Activated T-helper 17 cell treated with anti-CD3 and anti-CD28 coated beads, Interleukin-2, amount 50 U/mL, for 72 hours (primary cell): ENCODE measurements around the gene KEL. TPM values are rescaled to one million over a fixed set of nuclear protein-coding genes. Genes with fewer than 3 reads are reported as not detected.

ENCODE experiments used
- ATAC-seq: fragments of 150-1000 bp; cut with Tn5 transposase; replicated peaks from 2 replicates; pipeline ENCODE4 v1.10.0; 2021; ENCODE audit warnings: mild to moderate bottlenecking, moderate library complexity
- H3K27ac Mint-ChIP-seq: one replicate; pipeline ENCODE4 v1.8.0; 2022; ENCODE audit warnings: mixed read lengths
- H3K27me3 Mint-ChIP-seq: one replicate; pipeline ENCODE4 v1.8.0; 2022; ENCODE audit warnings: mixed read lengths
- H3K36me3 Mint-ChIP-seq: one replicate; pipeline ENCODE4 v1.8.0; 2022; ENCODE audit warnings: low read depth, mild to moderate bottlenecking, mixed read lengths
- H3K4me1 Mint-ChIP-seq: one replicate; pipeline ENCODE4 v1.8.0; 2022; ENCODE audit warnings: mixed read lengths
- H3K4me3 Mint-ChIP-seq: one replicate; pipeline ENCODE4 v1.8.0; 2022; ENCODE audit warnings: mild to moderate bottlenecking, mixed read lengths
- H3K9me3 Mint-ChIP-seq: one replicate; pipeline ENCODE4 v1.8.0; 2022; ENCODE audit warnings: mixed read lengths
- total RNA-seq, 2 donors: library from RNA; stranded (reverse); gene quantifications; one replicate each; pipeline ENCODE4 v1.2.3, GENCODE V29; 2022

The KEL gene
- total RNA-seq, 2 donors from 2014 or later: 0.24 to 1.9 TPM

DNA sequence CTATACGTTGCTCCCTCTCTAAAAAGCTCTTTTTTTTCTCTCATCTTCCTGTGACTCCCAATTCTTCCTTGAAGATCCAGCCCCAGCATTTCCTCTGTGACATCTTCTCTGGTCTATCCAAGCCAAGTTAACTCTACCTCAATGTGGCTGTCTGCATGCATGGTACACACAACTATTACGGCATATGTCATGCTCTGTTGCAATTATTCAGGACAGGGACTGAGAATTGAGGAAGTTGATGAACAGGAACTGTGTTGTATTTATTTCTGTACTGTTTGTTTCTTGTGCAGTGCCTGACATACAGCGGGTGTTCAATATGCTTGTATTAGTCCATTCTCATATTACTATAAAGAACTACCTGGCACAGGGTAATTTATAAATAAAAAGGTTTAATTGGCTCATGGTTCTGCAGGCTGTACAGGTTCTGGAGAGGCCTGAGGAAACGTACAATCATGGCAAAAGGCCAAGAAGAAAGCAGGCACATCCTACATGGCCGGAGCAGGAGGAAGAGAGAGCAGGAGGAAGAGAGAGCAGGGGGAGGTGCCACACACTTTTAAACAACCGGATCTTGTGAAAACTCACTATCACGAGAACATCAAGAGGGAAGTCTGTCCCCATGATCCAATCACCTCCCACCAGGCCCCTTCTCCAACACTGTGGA, 34.9 kb downstream of the KEL start:
- Mint-ChIP-seq H3K27ac (no peak overlapping the region), H3K9me3 (no peaks in the 10 kb centered on the region)
- no peak for ATAC-seq

DNA sequence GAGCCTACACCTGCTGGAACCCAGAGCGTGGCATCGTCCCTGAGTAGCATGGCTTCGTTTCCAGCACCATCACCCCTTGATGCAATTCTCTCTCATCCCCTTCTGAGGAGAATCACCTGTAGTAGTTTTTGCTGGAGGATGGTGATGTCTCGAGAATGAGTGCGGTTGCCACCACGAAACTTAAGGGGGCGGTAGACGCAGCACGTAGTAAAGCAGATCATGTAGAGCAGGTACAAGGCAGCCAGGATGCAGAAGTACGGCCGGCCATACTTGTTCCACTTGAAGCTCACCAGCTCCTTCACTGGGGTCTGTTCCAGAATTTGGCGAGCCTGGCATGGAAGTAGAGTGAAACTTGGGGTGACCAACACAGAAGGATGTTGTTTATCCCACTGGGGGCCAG, 36.8 kb downstream of the KEL start:
- no peaks in the 10 kb centered on the region for H3K9me3 Mint-ChIP-seq
- H3K4me1 Mint-ChIP-seq: no peaks in the 10 kb centered on the region
- no peak overlapping the region for H3K4me3 Mint-ChIP-seq
- ATAC-seq: no peak
- peaks cover 9% of the 10 kb centered on the region for H3K27me3 Mint-ChIP-seq
- no peak overlapping the region for H3K27ac Mint-ChIP-seq
- no peaks in the 10 kb centered on the region for H3K36me3 Mint-ChIP-seq

More for the DNA sequence above, 34.9 kb downstream of the KEL start:
- Mint-ChIP-seq H3K4me3 (no peak overlapping the region), H3K36me3 (no peaks in the 10 kb centered on the region), H3K4me1 (no peaks in the 10 kb centered on the region), H3K27me3 (peaks cover 9% of the 10 kb centered on the region)

DNA sequence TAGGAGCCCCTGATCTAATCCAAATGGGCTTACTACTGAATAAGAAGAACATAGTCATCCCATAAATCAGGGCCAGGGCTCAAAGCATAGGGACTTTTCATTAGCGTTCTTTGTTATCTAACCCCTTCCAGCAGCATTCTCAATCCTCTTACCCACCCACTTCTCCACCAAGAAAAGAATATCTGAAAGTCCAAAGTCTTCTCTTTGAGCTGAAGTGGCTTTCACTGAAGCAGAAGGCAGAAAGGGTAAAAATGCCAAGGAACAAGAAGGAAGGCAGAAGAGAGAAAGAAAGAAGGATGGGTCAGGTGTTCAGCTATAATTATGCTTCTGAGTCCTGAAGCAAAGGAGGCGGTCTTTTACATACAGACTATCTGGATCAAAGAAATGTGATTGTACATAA, 38.8 kb downstream of the KEL start:
- Mint-ChIP-seq H3K36me3 (no peaks in the 10 kb centered on the region), H3K27ac (no peak overlapping the region), H3K9me3 (no peaks in the 10 kb centered on the region), H3K4me1 (no peaks in the 10 kb centered on the region), H3K27me3 (peaks cover 12% of the 10 kb centered on the region), H3K4me3 (no peak overlapping the region)
- no peak for ATAC-seq

DNA sequence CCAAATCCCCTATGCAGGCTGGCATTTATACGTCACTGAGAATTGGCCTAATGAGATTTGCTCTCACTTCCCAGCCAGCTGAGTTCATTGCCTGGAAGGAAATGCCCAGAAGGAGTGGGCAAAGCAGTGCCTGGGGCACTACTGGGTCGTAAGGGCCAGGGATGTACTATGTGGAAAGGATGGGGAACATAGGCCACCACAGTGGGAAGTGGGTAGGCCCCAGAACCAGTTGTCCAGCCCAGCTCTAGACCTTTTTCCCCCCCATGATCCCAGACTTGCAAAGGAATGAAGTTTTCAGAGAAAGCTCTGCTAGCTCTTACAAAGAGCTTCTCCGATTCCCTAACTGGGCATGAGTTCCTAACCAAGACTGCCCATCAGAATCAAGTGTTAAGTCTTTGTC, 42.5 kb downstream of the KEL start:
- Mint-ChIP-seq H3K4me1 (no peaks in the 10 kb centered on the region), H3K27me3 (peaks cover 8% of the 10 kb centered on the region), H3K27ac (no peak overlapping the region), H3K4me3 (no peak overlapping the region), H3K9me3 (no peaks in the 10 kb centered on the region), H3K36me3 (no peaks in the 10 kb centered on the region)
- no peak for ATAC-seq

DNA sequence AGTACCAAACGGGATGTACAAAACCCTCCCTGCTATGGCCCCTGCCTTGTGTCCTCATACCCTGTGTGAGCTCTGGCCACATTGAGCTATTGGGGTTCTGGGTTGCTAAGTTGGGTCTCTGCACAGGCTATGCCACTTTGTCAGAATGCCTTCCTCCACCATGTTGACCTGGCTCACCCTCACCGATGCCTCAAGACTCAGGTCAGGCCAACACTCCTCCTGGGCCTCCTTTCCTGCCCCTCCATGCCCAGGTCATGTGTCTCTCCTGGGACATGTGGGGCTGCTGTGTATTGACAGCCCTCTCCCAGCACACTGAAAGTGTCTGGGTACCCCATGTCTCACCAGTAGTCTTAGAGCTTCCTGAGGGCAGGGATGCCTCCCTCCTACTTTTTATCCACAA, 43.3 kb downstream of the KEL start:
- Mint-ChIP-seq H3K4me3 (no peak overlapping the region), H3K9me3 (no peaks in the 10 kb centered on the region), H3K27ac (no peak overlapping the region), H3K4me1 (no peaks in the 10 kb centered on the region), H3K36me3 (no peaks in the 10 kb centered on the region), H3K27me3 (peaks cover 15% of the 10 kb centered on the region)
- ATAC-seq: no peak

DNA sequence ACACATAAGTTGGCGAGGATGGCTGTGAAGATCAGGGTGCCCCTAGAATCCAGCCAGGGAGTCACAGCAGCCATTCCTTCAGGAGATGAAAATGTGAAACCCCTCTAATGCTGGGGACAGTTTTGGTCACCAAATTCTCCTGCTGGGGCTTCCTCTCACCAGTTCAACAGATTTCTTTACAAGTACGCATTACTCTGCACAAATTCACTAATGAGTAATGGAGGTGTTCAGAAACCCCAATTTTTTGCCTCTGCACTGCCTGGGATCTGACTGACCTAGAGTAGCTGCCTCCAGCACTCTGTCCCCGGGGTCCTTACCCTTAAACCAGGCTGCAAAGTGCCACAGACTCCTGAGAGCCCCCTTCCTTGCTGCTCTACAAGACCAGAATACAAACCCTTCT, 44.7 kb downstream of the KEL start:
- H3K9me3 Mint-ChIP-seq: no peaks in the 10 kb centered on the region
- ATAC-seq: no peak
- H3K27me3 Mint-ChIP-seq: peaks cover 21% of the 10 kb centered on the region
- no peak overlapping the region for H3K4me3 Mint-ChIP-seq
- no peaks in the 10 kb centered on the region for H3K4me1 Mint-ChIP-seq
- no peak overlapping the region for H3K27ac Mint-ChIP-seq
- no peaks in the 10 kb centered on the region for H3K36me3 Mint-ChIP-seq

DNA sequence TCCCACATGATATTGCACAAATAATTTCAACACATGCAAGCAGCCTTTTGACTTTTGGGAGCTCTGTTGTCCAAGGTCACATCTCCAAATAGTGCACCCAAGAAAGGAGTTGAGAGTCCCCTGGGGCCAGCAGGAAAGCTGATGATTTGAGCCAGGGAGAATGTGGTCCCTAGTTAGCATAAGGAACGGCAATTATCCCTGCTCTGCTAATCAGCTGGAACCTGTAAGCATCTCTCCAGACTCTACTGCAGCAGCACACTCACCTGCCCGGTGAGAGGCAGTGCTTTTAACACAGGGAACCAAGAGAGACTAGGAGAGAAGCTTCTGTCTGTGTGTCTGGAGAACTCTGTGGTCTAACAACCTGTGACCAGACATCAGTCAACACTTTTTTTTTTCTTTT, 45.7 kb downstream of the KEL start:
- Mint-ChIP-seq H3K9me3 (no peaks in the 10 kb centered on the region), H3K36me3 (no peaks in the 10 kb centered on the region), H3K4me3 (no peak overlapping the region), H3K27me3 (peaks cover 30% of the 10 kb centered on the region), H3K27ac (no peak overlapping the region), H3K4me1 (no peaks in the 10 kb centered on the region)
- no peak for ATAC-seq

DNA sequence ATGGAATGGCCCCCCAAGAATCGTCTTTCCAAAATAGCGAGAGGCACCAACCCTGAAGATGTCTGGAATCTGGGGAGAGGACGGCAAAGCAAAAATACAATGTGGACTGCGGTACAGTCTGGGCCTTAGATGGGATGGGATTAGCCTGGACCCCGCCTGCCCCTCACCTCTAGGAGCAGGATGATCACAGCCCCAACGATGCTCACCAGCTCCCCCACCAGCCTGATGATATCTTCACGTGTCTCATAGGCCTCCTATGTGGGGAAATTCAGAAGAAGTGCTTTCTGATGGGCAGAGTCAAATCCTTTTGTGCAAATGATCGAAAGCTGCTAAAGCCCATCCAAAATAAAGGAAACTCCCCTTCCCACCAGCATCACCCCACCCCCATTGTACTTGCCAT, 46.8 kb downstream of the KEL start:
- Mint-ChIP-seq H3K4me1 (no peaks in the 10 kb centered on the region), H3K9me3 (no peaks in the 10 kb centered on the region), H3K4me3 (no peak overlapping the region), H3K36me3 (no peaks in the 10 kb centered on the region), H3K27me3 (peaks cover 41% of the 10 kb centered on the region), H3K27ac (no peak overlapping the region)
- ATAC-seq: no peak

DNA sequence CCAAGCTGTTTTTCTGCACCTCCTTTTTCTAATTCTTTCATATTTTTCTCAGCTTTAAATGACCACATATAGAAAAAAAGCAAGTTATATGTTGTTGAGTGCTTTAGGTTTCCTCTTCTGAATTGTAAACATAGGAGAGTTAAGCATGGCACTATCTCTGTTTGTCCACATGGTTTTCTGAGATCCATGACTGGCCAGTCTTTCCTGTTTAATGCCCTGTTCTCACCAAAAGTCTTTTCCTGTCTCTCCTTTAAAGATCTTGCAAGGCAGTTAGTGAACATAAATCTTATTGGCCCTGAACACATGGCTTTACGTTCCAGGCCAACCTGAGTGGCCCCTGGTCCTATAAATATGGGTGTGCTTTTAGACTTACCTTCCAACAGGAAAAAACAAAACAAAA, 48.0 kb downstream of the KEL start:
- H3K27me3 Mint-ChIP-seq: peaks cover 48% of the 10 kb centered on the region
- H3K36me3 Mint-ChIP-seq: no peaks in the 10 kb centered on the region
- H3K4me3 Mint-ChIP-seq: no peak overlapping the region
- no peak for ATAC-seq
- no peak overlapping the region for H3K27ac Mint-ChIP-seq
- no peaks in the 10 kb centered on the region for H3K9me3 Mint-ChIP-seq
- H3K4me1 Mint-ChIP-seq: no peaks in the 10 kb centered on the region

DNA sequence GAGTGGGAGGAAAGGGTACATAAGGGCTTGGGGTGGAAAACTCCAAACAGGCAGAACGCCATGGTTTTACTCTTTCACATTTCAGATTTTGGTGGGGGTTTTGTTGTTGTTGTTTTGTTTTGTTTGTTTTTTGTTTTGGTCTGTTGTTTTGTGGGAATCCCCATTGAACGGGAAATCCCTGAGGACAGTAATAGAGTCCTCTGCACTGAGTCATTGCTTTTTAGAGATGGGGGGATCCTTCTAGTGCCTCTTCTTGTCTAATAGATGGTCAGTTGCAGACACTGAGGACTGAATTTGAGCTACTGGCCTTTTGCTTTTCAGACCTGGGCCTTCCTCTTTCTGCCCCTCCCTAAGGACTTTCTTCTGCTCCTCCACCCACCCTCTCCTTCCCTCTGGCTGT, 48.6 kb downstream of the KEL start:
- Mint-ChIP-seq H3K4me3 (no peak overlapping the region), H3K4me1 (no peaks in the 10 kb centered on the region), H3K27me3 (peaks cover 52% of the 10 kb centered on the region), H3K9me3 (no peaks in the 10 kb centered on the region), H3K36me3 (no peaks in the 10 kb centered on the region), H3K27ac (no peak overlapping the region)
- no peak for ATAC-seq

DNA sequence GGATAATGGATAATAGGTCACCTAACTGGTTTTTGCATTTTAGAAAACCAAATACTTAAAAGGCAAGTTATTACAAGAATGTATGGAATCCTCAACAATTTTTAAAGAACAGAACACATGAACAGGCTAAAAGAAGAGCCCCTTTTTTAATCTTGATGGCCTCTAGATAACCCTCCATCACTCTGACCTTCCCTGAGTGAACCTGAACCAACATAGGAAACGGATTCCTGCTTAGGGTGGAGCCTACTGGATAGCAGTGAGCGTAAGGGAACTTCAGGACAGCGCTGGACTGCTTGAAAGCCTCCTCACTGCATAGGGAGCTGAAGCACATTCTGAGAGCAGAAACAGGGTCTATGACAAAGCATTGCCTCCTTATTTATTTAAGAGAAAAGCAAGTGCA, 49.1 kb downstream of the KEL start:
- Mint-ChIP-seq H3K27ac (no peak overlapping the region), H3K4me3 (no peak overlapping the region), H3K27me3 (peaks cover 49% of the 10 kb centered on the region), H3K4me1 (no peaks in the 10 kb centered on the region), H3K9me3 (no peaks in the 10 kb centered on the region), H3K36me3 (no peaks in the 10 kb centered on the region)
- no peak for ATAC-seq

DNA sequence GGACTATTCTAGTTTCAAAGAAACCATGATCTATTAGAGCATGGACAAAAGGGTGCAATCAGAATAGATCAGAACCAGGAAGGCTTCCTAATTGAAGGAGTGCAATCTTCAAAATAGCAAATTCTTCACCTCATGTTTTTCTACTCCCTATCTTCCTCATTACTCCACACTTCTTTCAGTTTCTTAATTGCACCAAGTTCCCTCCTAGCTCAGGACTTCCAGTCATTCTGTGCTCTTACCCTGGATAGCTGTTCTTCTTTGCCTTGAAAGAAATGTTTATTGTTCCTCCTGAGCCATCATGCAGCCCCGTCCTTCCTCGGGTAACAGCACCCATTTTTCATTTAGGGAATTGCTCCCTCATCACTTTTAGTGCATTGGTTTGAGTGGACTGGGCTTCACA, 51.7 kb downstream of the KEL start:
- H3K4me1 Mint-ChIP-seq: no peaks in the 10 kb centered on the region
- no peaks in the 10 kb centered on the region for H3K9me3 Mint-ChIP-seq
- H3K27me3 Mint-ChIP-seq: peaks cover 51% of the 10 kb centered on the region
- no peaks in the 10 kb centered on the region for H3K36me3 Mint-ChIP-seq
- no peak for ATAC-seq
- no peak overlapping the region for H3K4me3 Mint-ChIP-seq
- H3K27ac Mint-ChIP-seq: no peak overlapping the region

DNA sequence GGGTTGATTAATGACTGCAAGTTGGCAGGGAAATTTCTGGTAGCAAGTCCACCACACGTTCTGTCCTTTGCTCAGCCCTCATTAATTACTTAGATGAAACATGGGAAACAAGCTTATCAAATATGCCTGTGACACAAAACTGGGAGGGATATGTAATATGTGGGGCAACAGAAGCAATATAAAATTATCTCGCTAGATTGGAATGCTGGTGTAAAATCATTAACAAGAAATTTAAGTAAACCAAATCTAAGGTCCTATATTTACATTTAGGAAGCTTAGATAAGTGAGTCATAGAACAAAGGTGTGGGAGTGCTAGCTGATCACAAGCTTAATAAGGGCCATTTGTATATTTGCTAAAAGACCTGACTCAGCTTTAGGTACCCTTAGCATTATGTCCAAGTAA, 52.1 kb downstream of the KEL start:
- Mint-ChIP-seq H3K4me1 (no peaks in the 10 kb centered on the region), H3K27ac (no peak overlapping the region), H3K9me3 (no peaks in the 10 kb centered on the region), H3K27me3 (peaks cover 51% of the 10 kb centered on the region), H3K36me3 (no peaks in the 10 kb centered on the region), H3K4me3 (no peak overlapping the region)
- ATAC-seq: no peak

DNA sequence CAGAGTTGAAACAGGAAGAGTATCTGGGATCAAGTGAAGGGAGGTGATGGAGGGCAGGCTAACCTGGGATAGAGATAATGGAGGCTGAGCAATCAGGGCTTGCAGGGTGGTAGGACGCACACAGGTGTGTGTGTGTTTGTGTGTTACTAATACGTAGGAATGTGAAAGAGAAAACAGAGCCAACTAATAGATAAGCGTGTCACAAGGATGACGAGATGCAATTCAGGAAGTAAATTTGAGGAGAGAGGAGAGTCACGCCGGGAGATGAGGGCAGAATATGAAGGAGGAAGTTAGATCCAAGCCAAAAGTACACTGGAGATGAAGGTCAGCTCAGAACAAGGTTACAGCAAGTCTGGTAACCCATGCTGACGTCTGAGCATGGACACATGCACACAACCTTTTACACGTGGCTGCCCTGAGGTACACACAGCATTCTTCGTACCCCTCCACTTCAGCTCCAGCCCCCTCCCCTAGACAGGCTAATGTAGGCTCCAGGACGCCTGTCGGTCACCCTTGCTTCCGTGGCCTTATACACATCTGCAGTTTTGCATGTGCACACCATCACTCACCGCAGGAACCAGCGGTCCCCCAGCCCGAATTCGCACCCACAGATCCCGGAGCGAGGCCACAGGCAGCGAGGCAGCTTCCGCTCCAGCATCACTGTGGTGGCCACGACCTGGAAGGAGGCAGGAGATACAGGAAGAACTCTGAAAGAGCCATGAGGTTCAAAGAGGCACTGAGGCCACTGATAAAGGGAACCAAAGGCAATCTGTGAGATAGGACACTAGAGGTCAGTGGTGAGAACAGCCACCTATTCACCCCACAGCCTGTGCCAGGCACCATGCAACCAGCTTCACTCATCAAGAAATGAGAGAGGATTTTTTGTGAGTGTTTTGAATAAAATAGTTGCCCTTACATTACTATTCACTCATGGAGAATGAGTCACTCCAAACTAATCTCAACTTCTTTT, 53.0 kb downstream of the KEL start:
- Mint-ChIP-seq H3K4me3 (no peak overlapping the region), H3K9me3 (no peaks in the 10 kb centered on the region), H3K27ac (no peak overlapping the region), H3K4me1 (no peaks in the 10 kb centered on the region), H3K27me3 (peaks cover 47% of the 10 kb centered on the region), H3K36me3 (no peaks in the 10 kb centered on the region)
- ATAC-seq: no peak

DNA sequence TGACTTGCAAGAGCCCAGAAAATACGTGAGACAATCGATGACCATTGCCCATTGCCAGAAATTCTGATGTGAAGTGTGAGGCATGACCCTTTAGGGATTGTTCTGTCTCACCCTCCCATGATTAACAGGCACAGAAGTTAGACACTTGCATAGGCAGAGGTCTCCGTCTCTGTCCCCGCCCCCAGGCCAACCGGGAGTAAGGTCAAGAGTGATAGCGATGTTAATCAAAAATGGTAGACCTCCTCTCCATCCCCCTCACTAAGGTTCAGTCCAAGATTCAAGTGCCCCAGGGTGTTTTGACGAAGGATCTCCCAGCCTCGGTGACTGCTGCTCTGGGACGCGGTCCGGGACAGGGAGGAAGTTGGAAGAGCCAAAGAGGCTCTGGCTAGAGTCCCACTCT, 53.9 kb downstream of the KEL start:
- Mint-ChIP-seq H3K36me3 (no peaks in the 10 kb centered on the region), H3K27ac (no peak overlapping the region), H3K4me1 (no peaks in the 10 kb centered on the region), H3K9me3 (no peaks in the 10 kb centered on the region), H3K27me3 (peaks cover 39% of the 10 kb centered on the region), H3K4me3 (no peak overlapping the region)
- ATAC-seq: no peak
